ENCODE data around the gene MTCL3.

Gene MTCL3

DNA sequence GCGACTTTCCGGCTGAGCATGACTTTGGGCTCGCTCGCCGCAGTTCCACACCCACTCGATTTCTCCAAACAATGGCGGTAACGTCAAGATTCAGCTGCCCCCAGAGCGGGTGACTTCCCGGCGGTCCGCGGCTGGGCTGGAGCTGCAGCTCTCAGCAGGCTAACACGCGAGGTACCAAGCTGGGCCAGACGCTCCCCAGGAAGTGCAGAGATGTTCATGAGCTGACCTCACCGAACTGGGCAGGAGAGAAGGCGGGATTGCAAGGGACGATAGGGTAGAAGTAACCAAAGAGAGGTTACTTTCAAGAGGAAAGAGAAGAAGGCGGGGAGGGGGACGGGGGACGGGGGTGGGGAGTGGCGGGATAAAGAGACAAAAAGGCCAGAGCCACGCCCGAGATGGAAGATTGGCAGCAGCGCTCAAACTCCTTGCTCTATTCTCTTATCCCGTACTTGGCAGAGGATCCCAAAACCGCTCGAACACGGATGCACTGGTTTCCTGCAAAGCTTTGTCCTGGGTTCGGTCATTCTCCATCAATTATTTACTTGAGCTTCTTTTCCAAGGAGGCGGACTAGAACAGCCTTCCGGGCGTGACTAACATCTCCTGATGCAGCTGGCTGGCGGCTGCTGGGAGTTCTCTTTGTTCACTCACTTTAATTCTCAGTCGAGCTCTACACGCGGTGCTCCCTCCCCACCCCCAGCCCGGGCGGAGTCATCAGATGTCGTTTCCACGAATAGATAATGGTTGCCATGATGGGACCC, at the start of gene MTCL3:
MTCL3 (minus strand) TSS at position 626 of the 759 bp plus-strand sequence.
- FAIRE-seq, result no peak
- peak in 1 of 2 donors; percentile 22 for DNase-seq (ENCODE audit: low spot score in 2 of 2)

DNA sequence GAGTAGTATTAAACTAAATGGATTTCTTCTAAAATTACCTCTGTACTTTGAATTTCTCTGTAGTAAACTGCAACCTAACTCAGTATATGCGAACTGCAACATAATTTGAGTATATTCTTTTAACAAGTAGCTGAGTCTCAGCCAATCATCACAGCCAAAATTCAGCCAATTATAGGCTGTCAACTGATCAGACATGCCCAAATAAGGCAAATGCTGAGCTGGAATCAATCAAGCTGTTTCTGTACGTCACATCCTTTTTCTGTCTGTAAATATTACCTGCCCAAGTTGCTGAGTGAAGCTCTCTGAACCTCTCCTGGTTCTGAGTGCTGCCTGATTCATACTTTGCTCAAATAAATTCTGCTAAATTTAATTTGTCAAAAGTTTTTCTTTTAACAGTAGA, 48.3 kb upstream of the MTCL3 start:
- DNase-seq (ENCODE audit: low spot score in 2 of 2), result no peak
- FAIRE-seq, result no peak

DNA sequence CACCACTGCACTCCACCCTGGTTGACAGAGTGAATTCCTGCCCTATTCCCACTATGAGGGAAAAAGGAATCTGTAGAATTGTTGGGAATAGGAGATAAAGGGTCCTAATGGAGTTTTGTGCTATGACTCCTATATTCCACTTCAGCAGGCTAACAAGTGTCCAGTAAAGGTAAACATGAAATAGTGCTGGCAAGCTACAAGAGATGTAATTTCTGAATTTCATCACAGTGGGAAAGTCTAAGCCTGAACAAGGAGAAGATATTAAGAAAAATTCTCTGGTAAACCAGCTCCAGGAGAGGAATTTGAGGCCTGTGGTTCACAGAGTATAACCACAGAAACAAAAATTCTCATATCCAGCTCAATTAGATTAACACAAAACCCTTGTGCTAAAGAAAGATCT, 47.5 kb upstream of the MTCL3 start:
- DNase-seq (ENCODE audit: low spot score in 2 of 2), result no peak
- no peak for FAIRE-seq

DNA sequence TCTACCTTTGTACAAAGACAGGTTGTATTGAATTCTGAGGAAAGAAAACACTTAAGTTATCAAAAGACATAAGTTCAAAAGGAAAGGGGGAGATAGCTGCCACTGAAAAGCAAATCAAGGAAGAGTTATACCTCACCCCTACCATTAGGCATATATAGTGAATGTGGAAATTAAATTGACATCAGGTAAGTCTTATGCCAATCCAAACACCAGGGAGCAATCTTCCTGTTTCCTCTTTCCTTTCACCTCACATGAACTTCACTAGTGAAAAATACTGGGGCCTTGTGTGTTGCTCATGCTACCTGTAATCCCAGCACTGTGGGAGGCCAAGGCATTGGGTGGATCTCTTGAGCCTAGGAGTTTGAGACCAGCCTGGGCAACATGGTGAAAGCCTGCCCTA, 47.0 kb upstream of the MTCL3 start:
- no peak for DNase-seq (ENCODE audit: low spot score in 2 of 2)
- no peak for FAIRE-seq

DNA sequence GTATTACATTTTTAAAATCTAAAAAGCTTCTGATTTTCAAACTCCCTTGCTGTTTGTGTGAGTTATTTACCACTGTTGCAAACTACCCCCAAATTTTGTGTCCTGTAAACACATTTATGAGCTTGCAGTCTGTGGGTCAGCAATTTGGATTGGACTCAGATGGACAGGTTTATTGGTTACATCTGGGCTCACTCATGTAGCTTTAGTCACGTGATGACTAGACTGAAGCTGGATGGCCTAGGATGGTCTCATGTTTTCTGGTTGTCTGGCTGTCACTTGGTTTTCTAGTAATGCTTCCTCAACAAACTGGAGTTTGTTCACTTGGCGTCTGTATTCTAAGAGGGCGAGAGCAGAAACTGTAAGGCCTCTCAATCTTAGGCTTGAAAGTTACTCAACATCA, 45.6 kb upstream of the MTCL3 start:
- FAIRE-seq, result no peak
- no peak for DNase-seq (ENCODE audit: low spot score in 2 of 2)

DNA sequence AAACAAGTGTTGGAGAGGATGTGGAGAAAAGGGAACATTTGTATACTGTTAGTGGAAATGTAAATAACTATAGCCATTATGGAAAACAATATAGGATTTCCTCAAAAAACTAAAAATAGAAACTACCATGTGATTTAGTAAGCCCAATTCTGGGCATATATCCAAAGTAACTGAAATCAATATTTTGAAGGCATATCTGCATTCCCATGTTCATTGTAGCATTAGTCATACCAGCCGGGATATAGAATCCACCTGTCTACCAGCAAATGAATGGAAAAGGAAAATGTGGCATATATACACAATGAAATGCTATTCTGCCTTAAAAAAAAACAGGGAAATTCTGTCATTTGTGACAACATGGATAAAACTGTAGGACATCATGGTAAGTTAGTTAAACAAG, 42.5 kb upstream of the MTCL3 start:
- FAIRE-seq (no peak), DNase-seq (ENCODE audit: low spot score in 2 of 2) (no peak)

DNA sequence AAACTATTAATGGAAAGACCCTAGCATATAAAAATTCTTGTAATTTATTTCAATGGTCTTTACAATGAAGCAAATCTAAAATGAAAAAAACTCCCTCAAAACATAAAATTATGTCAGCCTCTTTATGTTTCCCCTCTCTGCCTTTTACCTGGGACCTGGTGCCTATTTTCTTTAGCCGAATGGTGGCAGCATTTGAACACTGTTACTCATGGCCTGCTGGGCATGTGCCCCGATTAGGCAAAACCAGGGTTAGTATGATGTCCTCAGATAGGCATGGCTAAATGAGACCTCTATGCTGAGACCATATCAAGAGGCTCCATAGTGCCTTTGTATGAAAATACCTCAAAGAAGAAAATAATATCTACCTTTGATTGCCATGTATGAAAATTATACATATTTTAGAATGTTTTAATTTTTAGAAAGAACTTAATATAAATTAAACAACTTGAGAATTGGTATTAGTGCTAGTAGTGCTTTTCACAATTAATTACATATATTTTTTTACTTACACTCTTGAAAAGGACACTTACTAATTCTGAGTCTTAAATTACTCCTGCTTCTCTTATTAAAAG, 35.4 kb upstream of the MTCL3 start:
- DNase-seq (ENCODE audit: low spot score in 2 of 2) (no peak), FAIRE-seq (no peak)

DNA sequence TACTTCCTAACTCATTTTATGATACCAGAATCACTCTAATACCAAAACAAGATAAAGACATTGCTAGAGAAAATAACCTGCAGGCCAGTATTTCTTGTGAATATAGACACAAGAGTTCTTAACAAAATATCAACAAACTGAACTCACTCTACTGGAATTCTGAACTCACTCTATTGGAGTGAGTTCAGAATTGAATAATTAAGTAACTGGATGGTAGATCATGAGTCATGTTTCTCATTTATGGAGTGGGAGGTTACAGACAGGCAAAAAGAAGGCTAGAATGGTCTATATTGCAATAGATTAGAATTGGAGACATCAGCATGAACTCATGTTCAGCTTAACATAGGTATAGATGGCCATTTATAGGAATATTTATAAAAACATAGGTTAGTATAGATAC, 31.3 kb upstream of the MTCL3 start:
- DNase-seq (ENCODE audit: low spot score in 2 of 2), result no peak
- FAIRE-seq, result no peak

DNA sequence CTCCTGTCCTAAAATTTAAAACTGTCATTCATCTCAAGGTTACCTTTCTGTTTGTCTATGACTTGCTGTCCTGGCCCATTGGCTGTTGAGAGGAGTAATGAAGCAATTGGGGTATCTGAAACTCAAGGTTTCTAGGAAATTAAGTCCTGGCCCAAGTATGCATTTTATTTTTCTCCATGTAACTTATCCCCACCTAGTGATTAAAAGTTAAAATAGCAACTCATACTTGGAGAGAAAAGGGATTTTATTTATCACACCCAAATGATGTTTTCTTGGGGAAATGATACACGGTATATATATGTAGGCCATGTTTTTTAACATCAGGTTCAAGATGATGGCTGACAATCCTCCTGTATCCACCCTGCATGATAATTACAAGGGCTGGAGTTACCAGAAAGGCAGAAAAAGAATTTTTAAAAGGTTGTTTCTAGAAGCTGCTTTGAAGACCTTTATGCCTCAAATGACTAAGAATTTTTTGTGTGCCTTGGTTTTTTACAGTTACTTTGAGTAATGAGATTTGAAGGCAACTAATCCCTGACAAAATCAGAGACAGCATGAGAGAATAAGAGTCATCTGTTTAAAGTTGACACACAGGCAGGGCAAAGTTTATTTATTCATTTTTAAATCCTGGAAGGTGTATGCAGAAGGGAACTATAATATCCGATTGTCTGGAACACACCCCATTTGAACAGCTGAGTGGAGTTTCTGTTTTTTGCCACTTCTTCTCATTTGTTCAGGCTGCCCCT, 28.9 kb upstream of the MTCL3 start:
- DNase-seq (ENCODE audit: low spot score in 2 of 2) (no peak), FAIRE-seq (no peak)

DNA sequence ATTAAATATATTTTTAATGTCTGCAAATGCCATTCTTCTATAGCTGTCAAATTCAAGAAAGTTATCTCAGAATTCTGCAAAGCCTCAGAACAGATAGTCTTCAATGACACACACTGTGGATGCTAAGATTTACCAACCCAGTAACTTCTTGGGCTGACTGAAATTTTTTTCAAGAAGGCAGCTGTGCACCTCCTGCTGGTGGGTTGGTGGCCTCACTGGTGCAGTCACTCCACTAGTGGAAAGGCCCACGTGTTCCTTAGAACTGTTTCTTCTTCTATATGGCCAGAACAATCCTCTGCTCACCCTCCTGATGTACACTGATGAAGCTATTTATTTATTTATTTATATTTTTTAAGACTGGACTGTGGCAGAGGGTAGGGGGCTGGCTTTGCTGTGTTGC, 28.1 kb upstream of the MTCL3 start:
- FAIRE-seq, result no peak
- no peak for DNase-seq (ENCODE audit: low spot score in 2 of 2)

DNA sequence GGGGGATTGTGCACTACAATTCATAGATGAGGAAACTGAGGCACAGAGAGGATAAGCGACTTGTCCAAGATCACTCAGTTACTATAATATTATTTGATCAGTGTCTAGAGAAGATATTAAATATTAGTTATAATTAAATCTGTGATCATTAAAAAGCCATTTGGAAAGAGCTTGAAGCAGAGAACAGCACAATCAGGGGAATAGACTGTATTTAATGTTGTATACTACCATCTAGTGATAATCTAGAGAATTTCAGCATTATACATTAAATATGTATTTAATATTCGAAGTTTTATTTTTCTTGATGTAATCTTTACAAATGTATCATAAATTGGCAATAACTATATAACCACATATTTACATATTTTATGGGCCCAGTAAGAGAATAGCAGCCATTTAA, 20.1 kb upstream of the MTCL3 start:
- DNase-seq (ENCODE audit: low spot score in 2 of 2), result peak; percentile 8 to 33
- peak; percentile 98 for FAIRE-seq

DNA sequence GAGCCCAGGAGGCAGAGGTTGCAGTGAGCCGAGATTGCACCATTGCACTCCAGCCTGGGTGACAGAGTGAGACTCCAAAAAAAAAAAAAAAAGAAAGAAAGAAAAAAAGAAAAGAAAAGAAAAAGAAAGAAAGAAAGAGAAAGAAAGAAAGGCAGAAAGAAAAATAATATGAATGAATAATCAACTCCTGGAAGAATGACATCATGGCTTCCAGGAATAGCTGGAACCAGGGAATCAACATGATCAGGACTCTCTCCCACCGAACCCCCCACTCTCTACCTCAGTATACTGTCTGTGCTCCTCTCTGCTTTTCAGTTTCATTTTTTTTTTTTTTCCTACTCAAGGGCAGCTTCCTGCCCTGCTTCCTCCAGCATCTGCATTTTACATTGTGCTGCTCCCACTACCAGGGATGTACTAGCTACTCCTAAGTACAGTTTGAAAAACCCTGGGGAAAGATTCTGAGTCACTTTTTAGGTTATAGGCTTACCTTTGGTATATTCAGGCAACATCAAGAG, 19.7 kb upstream of the MTCL3 start:
- DNase-seq (ENCODE audit: low spot score in 2 of 2) (no peak), FAIRE-seq (no peak)

DNA sequence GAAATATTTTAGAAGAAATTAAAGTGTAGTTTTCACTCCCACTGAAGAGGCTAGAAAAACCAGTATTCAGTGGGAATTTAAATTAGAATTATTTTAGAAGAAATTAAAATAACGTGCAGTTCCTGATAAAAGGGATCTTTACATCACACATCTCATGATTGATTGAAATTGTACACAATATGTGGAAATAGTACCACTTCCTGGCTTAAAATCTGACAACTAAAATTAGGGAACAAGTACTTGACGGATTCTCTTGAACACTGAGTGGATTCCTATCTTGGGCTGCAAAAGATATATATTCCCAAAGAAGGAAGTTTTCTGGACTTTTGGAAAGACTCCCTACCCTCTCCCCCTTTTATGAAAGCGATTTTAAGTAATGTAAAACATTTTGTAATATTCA, 14.6 kb upstream of the MTCL3 start:
- DNase-seq (ENCODE audit: low spot score in 2 of 2) (no peak), FAIRE-seq (no peak)

DNA sequence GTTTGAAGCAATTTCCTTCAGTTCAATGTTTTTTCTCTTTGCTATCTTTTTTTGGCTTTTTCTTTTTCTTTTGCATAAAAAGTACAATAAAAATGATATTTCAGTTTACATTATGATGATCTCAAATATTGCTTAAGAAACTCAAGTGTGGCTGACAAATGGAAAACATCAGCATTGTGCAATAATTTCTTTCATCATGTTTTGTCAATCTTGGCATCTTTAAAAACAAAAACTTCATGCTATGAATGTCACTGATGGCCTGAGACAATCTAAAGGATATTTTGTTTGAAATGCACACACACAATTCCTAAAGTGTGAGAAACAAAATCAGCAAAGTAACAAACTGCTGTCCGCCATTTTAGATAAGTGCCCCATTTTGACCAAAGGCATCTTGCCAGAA, 13.9 kb upstream of the MTCL3 start:
- DNase-seq (ENCODE audit: low spot score in 2 of 2), result no peak
- FAIRE-seq, result no peak

DNA sequence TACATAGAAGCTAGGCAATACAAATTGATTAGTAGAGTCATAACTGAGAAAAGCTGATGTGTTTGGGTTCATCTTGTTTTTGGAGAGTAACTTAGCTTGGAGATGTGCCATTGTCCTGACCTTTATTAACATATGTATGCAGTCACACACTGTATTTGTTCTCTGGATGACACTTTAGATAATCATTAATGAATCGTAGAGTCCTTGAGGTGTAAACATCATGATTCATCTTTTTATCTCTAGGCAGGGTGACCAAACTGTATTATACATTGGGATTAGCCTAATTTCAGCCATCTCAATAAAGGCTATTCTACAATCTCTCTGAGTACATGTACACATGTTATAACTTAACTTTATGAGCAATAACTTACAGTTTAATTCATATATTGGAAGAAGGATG, 3.6 kb upstream of the MTCL3 start:
- DNase-seq (ENCODE audit: low spot score in 2 of 2) (no peak), FAIRE-seq (no peak)

DNA sequence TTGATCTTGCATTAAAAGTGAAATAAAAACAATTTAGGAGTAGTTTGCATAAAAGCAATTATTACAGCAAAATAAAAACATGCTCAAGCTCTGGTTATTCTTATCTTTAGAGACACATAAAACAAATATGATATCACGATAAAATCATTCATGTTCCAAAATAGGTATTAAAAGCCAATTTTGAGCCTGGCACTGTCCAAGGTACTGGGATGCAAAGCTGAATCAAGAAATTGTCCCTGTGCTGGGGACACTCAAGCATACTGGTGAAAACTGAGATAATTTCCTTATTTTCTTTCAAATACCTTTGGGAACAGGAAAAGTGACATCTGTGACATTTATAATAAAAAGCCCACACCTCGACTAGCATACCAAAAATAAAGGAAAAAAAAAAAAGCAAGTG, 931 bp upstream of the MTCL3 start:
- no peak for FAIRE-seq
- DNase-seq (ENCODE audit: low spot score in 2 of 2), result no peak

DNA sequence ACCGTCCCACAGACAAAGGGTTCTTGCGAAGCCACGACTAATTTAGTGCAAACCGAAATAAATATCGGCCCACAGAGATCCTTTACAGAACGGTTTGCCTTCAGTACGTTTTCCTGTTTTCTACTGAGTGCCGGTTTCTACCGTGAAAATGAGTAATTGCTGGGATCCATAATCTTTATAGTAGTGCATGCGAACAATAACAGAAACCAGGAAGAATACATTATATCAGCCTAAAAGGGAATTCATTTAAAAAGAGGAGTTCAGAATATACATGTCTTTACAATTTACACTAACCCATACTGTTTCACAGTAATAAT, 292 bp upstream of the MTCL3 start:
- no peak for DNase-seq (ENCODE audit: low spot score in 2 of 2)
- no peak for FAIRE-seq

DNA sequence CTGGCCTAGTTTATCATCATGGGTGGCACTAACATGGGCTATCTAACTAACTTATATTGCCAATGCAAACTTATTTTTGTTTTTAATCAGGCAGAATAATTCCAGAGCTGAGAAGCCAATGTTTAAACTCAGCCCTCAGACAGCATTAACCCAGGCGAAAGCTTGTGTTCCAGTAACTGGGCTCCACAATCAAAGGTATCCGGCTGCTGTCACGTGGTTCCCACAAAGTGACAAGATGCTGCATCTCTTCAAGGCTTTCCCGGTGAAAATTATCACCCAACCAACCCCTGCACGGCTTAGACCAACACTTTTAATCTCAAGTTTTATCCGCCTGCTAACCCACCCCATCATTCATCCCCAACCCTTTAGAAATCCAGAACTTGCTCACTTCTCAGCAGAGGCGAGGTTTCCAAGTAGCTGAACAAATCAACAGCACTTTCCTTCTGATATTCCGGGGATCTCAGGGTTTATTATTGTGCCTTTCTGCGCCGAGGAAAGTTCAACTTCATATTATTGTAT, 885 bp downstream of the MTCL3 start:
- FAIRE-seq (no peak), DNase-seq (ENCODE audit: low spot score in 2 of 2) (no peak)

DNA sequence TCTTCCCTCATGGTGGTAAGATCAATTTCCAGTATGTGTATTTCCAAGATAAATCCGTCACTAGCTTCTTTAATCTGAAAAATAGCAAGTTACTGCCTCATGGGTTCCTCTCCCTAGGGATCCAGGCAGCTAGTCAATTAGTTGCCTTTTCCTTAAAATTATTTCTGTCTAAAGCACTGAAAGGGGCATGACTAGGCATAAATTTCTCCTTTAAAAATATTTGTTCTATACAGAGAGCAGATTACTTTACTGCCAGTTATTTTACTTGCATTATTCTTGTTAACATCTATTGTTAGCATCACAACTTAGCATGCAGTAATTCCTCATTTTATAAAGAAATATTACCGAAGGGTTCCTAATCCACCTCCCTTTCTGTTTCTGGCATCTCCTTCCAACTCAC, 1.4 kb downstream of the MTCL3 start:
- FAIRE-seq (no peak), DNase-seq (ENCODE audit: low spot score in 2 of 2) (no peak)

DNA sequence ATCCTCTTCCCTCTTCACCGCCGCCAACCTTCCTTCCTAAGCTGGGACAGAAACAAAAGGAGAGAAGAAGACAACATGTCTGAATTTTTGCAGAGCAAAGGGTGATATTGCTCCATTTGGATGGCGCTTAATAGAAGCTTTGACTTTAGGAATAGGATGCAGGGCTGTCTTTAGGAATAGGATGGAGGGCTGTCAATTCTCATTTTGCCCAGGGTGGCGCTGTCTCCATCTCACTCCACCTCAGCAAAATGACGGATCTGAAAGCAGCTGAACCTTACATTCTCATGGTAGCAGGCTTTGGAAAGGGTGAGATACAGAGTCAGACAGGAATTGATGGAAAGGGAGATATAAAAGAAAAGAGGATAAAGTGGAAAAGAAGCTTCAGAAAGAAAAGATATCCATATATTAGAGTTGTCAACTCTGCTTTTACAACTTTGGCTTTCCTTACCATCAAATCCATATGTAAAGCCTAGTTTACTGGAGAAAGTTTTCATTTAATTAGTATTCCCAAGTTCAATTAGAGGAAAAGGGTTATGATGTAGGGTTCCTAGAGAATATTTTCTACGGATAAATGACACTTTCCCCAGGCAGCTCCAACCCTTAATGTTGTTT, 2.4 kb downstream of the MTCL3 start:
- FAIRE-seq, result no peak

More for the DNA sequence above, 2.4 kb downstream of the MTCL3 start:
- DNase-seq (ENCODE audit: low spot score in 2 of 2), result peak; percentile 43 to 52
